NCI-H2227 treated with DMSO at 0.1 percent for 48 hours (cell line): Measurements from ENCODE around the gene YY2.
"Not testable (repeated sequence)": the region's sequence is repeated elsewhere in the genome, so short reads cannot be mapped to it uniquely, and the experiment has no call there.

Experiments used
- DNase-seq: peaks from one replicate; lab custom pipeline; 2025; lab: John Stamatoyannopoulos, UW

Gene YY2

GRCh38 chrX:21855937-21856415 is at the start of gene YY2:
YY2 (plus strand) TSS chrX:21855987; CDS start chrX:21856485, 498 bp downstream.
- DNase-seq, result no peak

- DNase-seq, result no peak
Measured at GRCh38 chrX:21806691-21807090, 49.1 kb upstream of the YY2 start.

GRCh38 chrX:21811832-21812231 is 44.0 kb upstream of the YY2 start:
- no peak for DNase-seq

- no peak for DNase-seq
Measured at GRCh38 chrX:21812628-21813027, 43.2 kb upstream of the YY2 start.

- no peak for DNase-seq
Measured at GRCh38 chrX:21813612-21814368, 42.0 kb upstream of the YY2 start.

GRCh38 chrX:21816136-21816535 is 39.7 kb upstream of the YY2 start:
- no peak for DNase-seq

GRCh38 chrX:21820170-21820569 is 35.6 kb upstream of the YY2 start:
- DNase-seq, result not testable (repeated sequence)

GRCh38 chrX:21821875-21822274 is 33.9 kb upstream of the YY2 start:
- DNase-seq, result no peak

- no peak for DNase-seq
Measured at GRCh38 chrX:21831496-21831895, 24.3 kb upstream of the YY2 start.

GRCh38 chrX:21837056-21837455 is 18.7 kb upstream of the YY2 start:
- DNase-seq, result no peak

GRCh38 chrX:21838937-21839333 is 16.9 kb upstream of the YY2 start:
- DNase-seq, result peak; percentile 50

GRCh38 chrX:21839334-21840192 is 16.2 kb upstream of the YY2 start, which contains the start of gene MBTPS2:
MBTPS2 (plus strand) TSS chrX:21839617; CDS start chrX:21839735, 118 bp downstream.
- peak; percentile 96 for DNase-seq

GRCh38 chrX:21840193-21840545 is 15.6 kb upstream of the YY2 start:
- no peak for DNase-seq

- no peak for DNase-seq
Measured at GRCh38 chrX:21843179-21843578, 12.6 kb upstream of the YY2 start.

- DNase-seq, result no peak
Measured at GRCh38 chrX:21845096-21845495, 10.7 kb upstream of the YY2 start.

GRCh38 chrX:21847342-21847741 is 8.4 kb upstream of the YY2 start:
- DNase-seq, result no peak

GRCh38 chrX:21853578-21853977 is 2.2 kb upstream of the YY2 start:
- no peak for DNase-seq

GRCh38 chrX:21856504-21856903 is 717 bp downstream of the YY2 start:
- DNase-seq, result no peak

GRCh38 chrX:21863241-21863640 is 7.5 kb downstream of the YY2 start:
- DNase-seq, result no peak

GRCh38 chrX:21865436-21865835 is 9.6 kb downstream of the YY2 start:
- no peak for DNase-seq

GRCh38 chrX:21870494-21870893 is 14.7 kb downstream of the YY2 start:
- no peak for DNase-seq

GRCh38 chrX:21873063-21873775 is 17.4 kb downstream of the YY2 start:
- no peak for DNase-seq
